Spleen (tissue), 11 donors: ENCODE results near the gene ACY1. TPM values are rescaled to one million over a fixed set of nuclear protein-coding genes. Genes with fewer than 3 reads are reported as not detected.

Experiments used
- DNase-seq: peaks from one replicate; pipeline ENCODE4 v3.0.0-alpha.2; 2020
- H3K27ac ChIP-seq, 8 donors: fragments of 200-600 bp; sonication (generic) in 7 of 8; 1 replicate in 4 of 8; 2 replicates in 4 of 8; pipeline versions ENCODE4 v1.5.0 to v1.8.0; 2016 to 2021; ENCODE audit warnings: inconsistent platforms in 4 of 8, mild to moderate bottlenecking in 4 of 8, moderate library complexity in 1 of 8
- H3K27me3 ChIP-seq, 7 donors: fragments of 200-600 bp; sonication (generic) in 6 of 7; replicated peaks in 1 of 7; 1 replicate in 4 of 7; 2 replicates in 3 of 7; pipeline versions ENCODE4 v1.5.0 to v1.8.0; 2016 to 2021; ENCODE audit warnings: inconsistent platforms in 3 of 7, mild to moderate bottlenecking in 1 of 7
- H3K36me3 ChIP-seq, 6 donors: fragments of 200-600 bp; sonication (generic) in 5 of 6; 1 replicate in 4 of 6; 2 replicates in 2 of 6; pipeline versions ENCODE4 v1.5.0 to v1.8.0; 2016 to 2021; ENCODE audit warnings: inconsistent platforms in 2 of 6
- H3K4me1 ChIP-seq, 6 donors: fragments of 200-600 bp; sonication (generic) in 5 of 6; 1 replicate in 3 of 6; 2 replicates in 3 of 6; pipeline versions ENCODE4 v1.5.0 to v1.8.0; 2016 to 2021; ENCODE audit warnings: inconsistent platforms in 3 of 6
- H3K4me3 ChIP-seq, 8 donors: fragments of 200-600 bp; sonication (generic) in 7 of 8; 1 replicate in 4 of 8; 2 replicates in 4 of 8; pipeline versions ENCODE4 v1.5.0 to v1.8.0; 2016 to 2021; ENCODE audit warnings: inconsistent platforms in 4 of 8, mild to moderate bottlenecking in 4 of 8, moderate library complexity in 2 of 8
- H3K9me3 ChIP-seq, 8 donors: fragments of 200-600 bp; sonication (generic) in 7 of 8; 1 replicate in 4 of 8; 2 replicates in 4 of 8; pipeline versions ENCODE4 v1.5.0 to v1.8.0; 2016 to 2021; ENCODE audit warnings: inconsistent platforms in 4 of 8
- POLR2A ChIP-seq, 3 donors: fragments of 450-650 bp; IDR thresholded peaks; one replicate each; pipeline ENCODE4 v1.5.1; 2017; ENCODE audit warnings: antibody characterized with exemption in 3 of 3, mild to moderate bottlenecking in 1 of 3
- POLR2AphosphoS5 ChIP-seq, 3 donors: sonication (generic); formaldehyde crosslinking; IDR thresholded peaks; one replicate each; pipeline ENCODE4 v1.5.1; 2017; ENCODE audit warnings: antibody characterized with exemption in 3 of 3
- WGBS, 5 donors: extraction: QIAGEN DNeasy Blood & Tissue Kit in 3 of 5; methylation state at CpG; one replicate each; pipeline versions ENCODE4 v1.1.5 to v1.1.7; 2013 to 2018; 5-methylcytosine and 5-hydroxymethylcytosine counted together
- intact Hi-C: fragments of 100-400 bp; cut with DNase I; formaldehyde crosslinking; loops from one replicate; pipeline ENCODE4 v1.15.0; 2023; ENCODE audit warnings: low total_unique reads
- polyA plus RNA-seq, 3 donors: library from polyadenylated mRNA; stranded (reverse); fragments of 200-250 nt; gene quantifications; one replicate each; pipeline ENCODE4 v1.2.1, GENCODE V29; 2013
- total RNA-seq, 7 donors: library from RNA; depleted of rRNA in 3 of 7; stranded (reverse); fragments of >200 nt in 3 of 7; fragmentation: NEBNext Ultra II Directional in 4 of 7; extraction: Animal tissue kit (Norgen Biotek cat#: 25700) in 4 of 7; gene quantifications; one replicate each; pipeline versions ENCODE4 v1.1.0 to v1.2.1, GENCODE V29; 2016 to 2021
- TF ChIP-seq, protein P1 (sequence below), 11 experiments: fragments of 200-600 bp in 7 of 11; fragments of 450-650 bp in 4 of 11; sonication (generic) in 4 of 11; IDR thresholded peaks in 8 of 11; conservative IDR thresholded peaks in 3 of 11; 1 replicate in 7 of 11; 2 replicates in 4 of 11; pipeline versions ENCODE4 v1.4.0 to v1.8.0; 2016 to 2021; ENCODE audit warnings: antibody characterized with exemption in 11 of 11, inconsistent platforms in 4 of 11, mild to moderate bottlenecking in 1 of 11
- donor health status: healthy with polysubstance abuse.
- donor health status: DM: no; HTN: no; CAD: no; lungs with moderate emphysema.
- donor health status: DM: no; HTN: no; CAD: no.
- donor health status: Bipolar disorder and iron deficiency.
- donor health status: healthy.
- donor health status: DM: no; HTN: no; CAD: no.
- donor health status: DM: yes; HTN: yes; CAD: no.

The ACY1 gene
- total and polyA plus RNA-seq, 10 donors, result 16.7 to 31.1 (median 28.2) TPM

DNA sequence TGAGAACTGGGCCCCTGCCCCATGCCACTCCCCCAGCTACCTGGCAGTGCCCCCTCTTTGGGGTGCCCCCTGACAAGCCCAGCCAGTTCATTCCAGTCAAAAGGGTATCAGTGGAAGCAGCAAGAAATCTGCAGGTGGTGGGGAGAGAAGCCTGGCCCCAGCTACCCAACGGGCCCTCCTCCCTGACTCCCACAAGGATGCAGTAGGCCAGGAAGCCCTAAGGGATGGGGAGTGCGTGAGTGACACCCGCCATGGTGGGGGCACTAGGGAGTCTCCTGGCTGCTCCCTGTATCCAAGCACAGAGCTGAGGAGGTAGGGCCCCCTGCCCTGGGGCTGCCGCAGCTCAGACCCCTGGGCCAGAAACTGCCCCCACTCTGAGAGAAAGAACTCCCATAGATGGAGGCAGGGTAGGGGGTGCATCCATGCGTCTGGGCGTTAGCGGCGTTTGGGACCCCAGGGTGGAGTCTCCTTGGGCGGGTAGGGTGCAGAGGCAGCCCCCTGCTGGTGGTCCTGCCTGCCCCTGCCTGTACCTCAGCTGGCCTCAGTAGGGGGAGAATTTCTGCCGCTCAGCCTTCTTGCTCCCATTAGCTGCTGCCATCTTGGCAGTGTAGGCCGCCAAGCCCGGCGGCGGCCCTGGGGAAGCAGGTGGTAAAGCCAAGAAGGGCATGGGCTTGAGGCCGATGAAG, 25.7 kb upstream of the ACY1 start:
- H3K36me3 ChIP-seq, result peaks cover 0 to 34% (median 0%) of the 10 kb centered on the region in 6 donors
- H3K27ac ChIP-seq, result no peak overlapping the region
- no peak for TF ChIP-seq POLR2A (IDR thresholded peaks at IDR 0.05)
- TF ChIP-seq, protein P1, sequence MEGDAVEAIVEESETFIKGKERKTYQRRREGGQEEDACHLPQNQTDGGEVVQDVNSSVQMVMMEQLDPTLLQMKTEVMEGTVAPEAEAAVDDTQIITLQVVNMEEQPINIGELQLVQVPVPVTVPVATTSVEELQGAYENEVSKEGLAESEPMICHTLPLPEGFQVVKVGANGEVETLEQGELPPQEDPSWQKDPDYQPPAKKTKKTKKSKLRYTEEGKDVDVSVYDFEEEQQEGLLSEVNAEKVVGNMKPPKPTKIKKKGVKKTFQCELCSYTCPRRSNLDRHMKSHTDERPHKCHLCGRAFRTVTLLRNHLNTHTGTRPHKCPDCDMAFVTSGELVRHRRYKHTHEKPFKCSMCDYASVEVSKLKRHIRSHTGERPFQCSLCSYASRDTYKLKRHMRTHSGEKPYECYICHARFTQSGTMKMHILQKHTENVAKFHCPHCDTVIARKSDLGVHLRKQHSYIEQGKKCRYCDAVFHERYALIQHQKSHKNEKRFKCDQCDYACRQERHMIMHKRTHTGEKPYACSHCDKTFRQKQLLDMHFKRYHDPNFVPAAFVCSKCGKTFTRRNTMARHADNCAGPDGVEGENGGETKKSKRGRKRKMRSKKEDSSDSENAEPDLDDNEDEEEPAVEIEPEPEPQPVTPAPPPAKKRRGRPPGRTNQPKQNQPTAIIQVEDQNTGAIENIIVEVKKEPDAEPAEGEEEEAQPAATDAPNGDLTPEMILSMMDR (IDR thresholded peaks at IDR 0.05 in 8 of 11, conservative IDR thresholded peaks at IDR 0.05 in 3 of 11), result no peak
- TF ChIP-seq POLR2AphosphoS5 (IDR thresholded peaks at IDR 0.05), result no peak
- no peaks in the 10 kb centered on the region for H3K9me3 ChIP-seq
- peaks cover 6 to 58% (median 29%) of the 10 kb centered on the region in 6 donors for H3K4me1 ChIP-seq
- DNase-seq, result no peak
- H3K4me3 ChIP-seq, result no peak overlapping the region
- peaks cover 0 to 46% (median 15%) of the 10 kb centered on the region in 7 donors for H3K27me3 ChIP-seq
- WGBS, 5 donors, result 90 to 96% (median 94%) methylated on average over 9 to 15 of the region's 15 CpGs
- intact Hi-C loops, result no loop called here

DNA sequence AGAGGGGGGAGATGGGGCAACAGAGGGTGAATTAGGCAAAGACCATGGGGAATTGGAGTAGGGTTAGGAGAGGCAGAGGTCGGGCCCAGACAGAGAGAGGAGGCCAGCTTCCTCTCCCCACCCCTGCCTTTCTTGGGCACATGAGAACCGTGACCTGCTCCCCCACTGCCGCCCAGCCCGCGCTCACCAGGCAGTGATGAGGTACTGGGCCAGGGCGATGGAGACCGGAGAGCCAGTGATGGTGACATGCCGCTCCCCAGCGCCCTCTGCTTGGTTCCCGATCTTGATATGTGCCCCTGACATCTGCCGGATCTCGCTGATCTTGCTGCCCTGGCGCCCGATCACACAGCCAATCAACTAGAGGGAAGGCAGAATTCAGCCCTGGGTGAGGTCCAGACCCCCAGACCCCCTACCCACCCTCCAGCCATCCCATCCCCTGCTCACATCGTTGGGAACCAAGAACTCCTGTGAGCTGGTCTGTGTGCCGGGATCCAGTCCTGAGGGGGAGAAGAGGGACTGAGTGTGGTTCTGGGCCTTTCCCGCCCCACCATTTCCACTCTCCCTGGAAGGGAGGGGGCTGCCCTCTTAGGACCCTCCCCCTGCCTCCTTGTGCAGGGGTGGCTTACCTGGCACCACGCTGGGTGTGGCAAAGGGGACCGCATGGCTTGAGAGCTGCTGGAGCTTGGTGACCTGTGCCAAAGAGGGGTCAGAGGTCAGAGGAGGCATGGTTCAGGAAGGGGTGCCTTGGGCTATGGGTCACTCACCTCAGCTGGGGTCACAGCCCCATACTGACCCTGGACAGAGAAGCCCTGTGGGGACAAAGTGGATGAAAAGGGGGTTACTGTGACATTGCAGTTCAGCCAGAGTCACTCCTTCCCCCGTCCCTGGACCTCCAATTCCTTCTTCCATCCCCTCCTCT, 24.5 kb upstream of the ACY1 start:
- TF ChIP-seq POLR2A (IDR thresholded peaks at IDR 0.05) (no peak), POLR2AphosphoS5 (IDR thresholded peaks at IDR 0.05) (no peak)
- TF ChIP-seq, protein P1 (IDR thresholded peaks at IDR 0.05 in 8 of 11, conservative IDR thresholded peaks at IDR 0.05 in 3 of 11), result no peak
- intact Hi-C loops, result no loop called here
- no peak overlapping the region for H3K4me3 ChIP-seq
- H3K27ac ChIP-seq, result no peak overlapping the region
- H3K27me3 ChIP-seq, result peaks cover 0 to 43% (median 15%) of the 10 kb centered on the region in 7 donors
- 94 to 96% (median 95%) methylated on average over 16 to 20 of the region's 20 CpGs for WGBS, 5 donors
- no peaks in the 10 kb centered on the region for H3K9me3 ChIP-seq
- peaks cover 0 to 34% (median 0%) of the 10 kb centered on the region in 6 donors for H3K36me3 ChIP-seq
- DNase-seq, result no peak
- peaks cover 6 to 59% (median 27%) of the 10 kb centered on the region in 6 donors for H3K4me1 ChIP-seq

DNA sequence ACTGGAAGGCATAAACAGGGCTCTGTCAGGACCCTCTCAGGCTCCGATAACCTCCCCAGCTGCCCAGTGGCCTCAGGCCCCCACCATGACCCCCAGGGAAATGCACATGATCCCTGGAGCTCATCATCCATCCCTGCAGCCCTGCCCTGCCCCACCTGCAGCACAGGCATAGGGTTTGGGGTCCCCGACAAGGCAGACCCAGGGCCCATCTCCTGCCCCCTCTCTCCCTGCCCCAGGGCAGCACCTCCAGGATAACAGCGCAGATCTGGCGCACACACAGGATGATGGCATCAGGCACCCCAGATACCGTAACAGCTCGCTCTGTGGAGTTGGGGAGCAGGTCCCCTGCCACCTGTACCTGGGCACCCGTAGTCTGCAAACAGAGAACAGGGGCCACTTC, 23.7 kb upstream of the ACY1 start:
- Histone ChIP-seq H3K9me3 (no peaks in the 10 kb centered on the region), H3K4me3 (no peak overlapping the region), H3K27me3 (peaks cover 0 to 35% (median 15%) of the 10 kb centered on the region in 7 donors), H3K27ac (no peak overlapping the region), H3K36me3 (peaks cover 0 to 34% (median 0%) of the 10 kb centered on the region in 6 donors), H3K4me1 (peaks cover 6 to 56% (median 27%) of the 10 kb centered on the region in 6 donors)
- WGBS, 5 donors, result 96 to 100% (median 97%) methylated on average over 1 to 7 of the region's 7 CpGs
- TF ChIP-seq POLR2A (IDR thresholded peaks at IDR 0.05) (no peak), POLR2AphosphoS5 (IDR thresholded peaks at IDR 0.05) (no peak)
- TF ChIP-seq, protein P1 (IDR thresholded peaks at IDR 0.05 in 8 of 11, conservative IDR thresholded peaks at IDR 0.05 in 3 of 11), result no peak
- intact Hi-C loops, result no loop called here
- DNase-seq, result no peak
